ENCODE data around the gene PCGF2. TPM values are rescaled to one million over a fixed set of nuclear protein-coding genes. Genes with fewer than 3 reads are reported as not detected.

The PCGF2 gene
- total and polyA plus RNA-seq, 2 of the 8 experiments (the other 6 are each of a cell fraction or from before 2014, with no cell fraction given), result 42.1 to 93.3 TPM

DNA sequence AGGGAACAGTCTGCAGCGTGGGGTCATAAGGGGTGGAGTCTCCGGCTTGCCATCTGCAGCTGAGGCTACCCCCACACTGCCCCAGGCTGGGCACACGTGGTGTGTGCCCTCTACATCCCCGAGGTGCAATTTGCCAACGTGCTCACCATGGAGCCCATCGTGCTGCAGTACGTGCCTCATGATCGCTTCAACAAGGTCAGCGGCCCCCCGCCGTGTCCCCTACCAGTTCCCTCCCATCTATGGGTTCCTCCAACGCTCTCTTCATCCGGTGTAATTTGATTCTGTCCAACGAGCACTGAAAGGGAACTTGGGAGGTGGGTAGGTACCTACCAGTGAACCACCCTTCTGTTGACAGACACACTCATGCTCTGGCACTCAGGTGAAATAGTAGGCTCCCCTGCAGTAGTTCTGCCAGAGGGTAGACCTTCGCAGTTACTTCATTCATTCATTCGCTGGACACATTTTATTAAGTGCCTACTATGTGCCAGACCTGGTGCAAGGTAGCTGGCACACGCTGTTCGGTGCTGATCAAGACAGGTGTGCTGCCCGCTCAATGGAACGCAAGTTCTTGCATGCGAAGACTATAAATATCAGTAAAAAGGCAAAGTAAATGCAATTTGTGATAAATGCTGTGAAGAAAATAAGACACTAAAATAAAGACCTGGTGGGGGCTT lies 40.3 kb downstream of the PCGF2 start (continued):
- TF ChIP-seq POLR2A (IDR thresholded peaks at IDR 0.05; ENCODE audit: control extremely low read depth in 1 of 2, low read depth in 2 of 2, low read length in 2 of 2), result no peak
